CD4-positive, alpha-beta T cell (primary cell): ENCODE measurements around the gene PPP4R3A. TPM values are rescaled to one million over a fixed set of nuclear protein-coding genes. Genes with fewer than 3 reads are reported as not detected.

Source experiments
- ATAC-seq: fragments of 200-7000 bp; cut with Tn5 transposase; one replicate; pipeline ENCODE4 v1.10.0; 2022; ENCODE audit warnings: mild to moderate bottlenecking; ENCODE audit not compliant: poor library complexity
- CTCF ChIA-PET: fragments of 350-600 bp; sonication (Branson Sonifier 250); formaldehyde crosslinking; loops from one replicate; lab custom pipeline; 2021; ENCODE audit warnings: antibody characterized with exemption, inconsistent platforms; lab: Charles Lee
- POLR2A ChIA-PET: fragments of 350-600 bp; sonication (Branson Sonifier 250); formaldehyde crosslinking; loops from one replicate; lab custom pipeline; 2021; ENCODE audit warnings: antibody characterized with exemption, inconsistent platforms; lab: Charles Lee
- DNase-seq, 14 experiments: peaks; one replicate each; pipeline ENCODE4 v3.0.0-alpha.2; 2013 to 2020; ENCODE audit warnings: mixed read lengths in 2 of 14
- H3K27ac ChIP-seq, 2 donors: one replicate each; pipeline versions ENCODE4 v1.5.1 to v1.7.0; 2013; ENCODE audit warnings: low read length in 2 of 2, low read depth in 1 of 2, mild to moderate bottlenecking in 1 of 2
- H3K27me3 ChIP-seq, 2 experiments: 1 replicate in 1 of 2; 2 replicates in 1 of 2; pipeline versions ENCODE4 v1.6.1 to v1.7.0; 2013; ENCODE audit warnings: low read length in 2 of 2, control low read depth in 1 of 2, mild to moderate bottlenecking in 1 of 2, moderate library complexity in 1 of 2; ENCODE audit not compliant: insufficient read depth in 2 of 2, control insufficient read depth in 1 of 2
- H3K36me3 ChIP-seq: one replicate; pipeline ENCODE4 v1.6.1; 2013; ENCODE audit warnings: low read length, control low read depth; ENCODE audit not compliant: insufficient read depth
- H3K4me1 ChIP-seq: one replicate; pipeline ENCODE4 v1.6.1; 2013; ENCODE audit warnings: low read length, control low read depth; ENCODE audit not compliant: insufficient read depth
- H3K4me3 ChIP-seq: one replicate; pipeline ENCODE4 v1.5.1; 2013; ENCODE audit warnings: mild to moderate bottlenecking, low read length, moderate library complexity
- H3K9me3 ChIP-seq, 2 experiments: 1 replicate in 1 of 2; 2 replicates in 1 of 2; pipeline versions ENCODE4 v1.6.1 to v1.7.0; 2013; ENCODE audit warnings: low read length in 2 of 2, mild to moderate bottlenecking in 2 of 2, control low read depth in 1 of 2, moderate library complexity in 1 of 2; ENCODE audit not compliant: control insufficient read depth in 1 of 2, insufficient read depth in 1 of 2
- H3K27ac Mint-ChIP-seq: one replicate; pipeline ENCODE4 v1.8.0; 2020; ENCODE audit warnings: mixed read lengths
- H3K27me3 Mint-ChIP-seq: one replicate; pipeline ENCODE4 v1.8.0; 2021; ENCODE audit warnings: mixed read lengths
- H3K36me3 Mint-ChIP-seq: one replicate; pipeline ENCODE4 v1.8.0; 2021; ENCODE audit warnings: low read depth, mixed read lengths
- H3K4me1 Mint-ChIP-seq: one replicate; pipeline ENCODE4 v1.8.0; 2021; ENCODE audit warnings: low read depth, mixed read lengths
- H3K4me3 Mint-ChIP-seq: one replicate; pipeline ENCODE4 v1.8.0; 2020; ENCODE audit warnings: mild to moderate bottlenecking, mixed read lengths
- H3K9me3 Mint-ChIP-seq: one replicate; pipeline ENCODE4 v1.8.0; 2020; ENCODE audit warnings: mixed read lengths
- CTCF ChIP-seq: fragments of 200-600 bp; IDR thresholded peaks from one replicate; pipeline ENCODE4 v1.8.0; 2022; ENCODE audit warnings: antibody characterized with exemption, mild to moderate bottlenecking
- intact Hi-C, 2 experiments: fragments of 100-400 bp; cut with DNase I in 1 of 2; cut with micrococcal nuclease in 1 of 2; formaldehyde crosslinking; loops; one replicate each; pipeline versions ENCODE4 v1.15.1 to v1.9.0; 2023 to 2025; cut with DNase I, micrococcal nuclease
- polyA plus RNA-seq, 2 donors: library from polyadenylated mRNA; unstranded; fragments of 120-200 nt; gene quantifications; one replicate each; pipeline ENCODE4 v1.2.1, GENCODE V29; 2013
- total RNA-seq, 174 experiments: library from RNA in 2 of 174; stranded (reverse) in 2 of 174; gene quantifications; one replicate each; pipeline ENCODE4 v1.2.3 and lab custom pipeline; 2021 to 2026

PPP4R3A gene
- total RNA-seq (100 to 1,000 TPM; 189 to 205 TPM), total RNA-seq (lab: John Stamatoyannopoulos, UW) (191 to 477 (median 281) reads per million in 172 experiments)
- 119 TPM for polyA plus RNA-seq (2013, experiment 1 of 2)
- 143 TPM for polyA plus RNA-seq (2013, experiment 2 of 2)

GRCh38 chr14:91510171-91511042 is at the start of gene PPP4R3A:
PPP4R3A (minus strand) TSS chr14:91510310; CDS start chr14:91509647, 663 bp downstream.
- H3K27me3 ChIP-seq, result no peaks in the 10 kb centered on the region
- Mint-ChIP-seq H3K27ac (peak within 1 kb of the TSS; percentile 100), H3K27me3 (no peaks in the 10 kb centered on the region), H3K4me1 (peaks cover 44% of the 10 kb centered on the region), H3K4me3 (peak within 1 kb of the TSS; percentile 100), H3K9me3 (no peaks in the 10 kb centered on the region), H3K36me3 (peaks cover 48% of the 10 kb centered on the region)
- ATAC-seq (peak; percentile 85), DNase-seq (peak; percentile 82 to 98 (median 90))
- H3K4me1 ChIP-seq, result peaks cover 23% of the 10 kb centered on the region
- peaks cover 9% of the 10 kb centered on the region for H3K36me3 ChIP-seq
- peak within 1 kb of the TSS; percentile 90 for H3K4me3 ChIP-seq
- TF ChIP-seq CTCF, result no peak
- no peaks in the 10 kb centered on the region for H3K9me3 ChIP-seq
- ChIA-PET POLR2A (interaction anchor here (0.6 to 2.5 kb wide), 26 partner anchors 9 to 1113 kb away, joined by 3 to 17 read pairs (median 4); partner anchors contain the start of genes ATXN3, CALM1, CPSF2 and GPR68), CTCF (no interaction called here)
- H3K27ac ChIP-seq, result peak within 1 kb of the TSS; percentile 99
- intact Hi-C loops, result loop anchor here (1.0 to 5.0 kb wide), 6 partner anchors 187 to 1282 kb away; partner anchors contain the start of genes GOLGA5 (in 1 of the 2) and TRIP11 (in 1 of the 2)

GRCh38 chr14:91555531-91555930 is 45.4 kb upstream of the PPP4R3A start:
- Mint-ChIP-seq H3K36me3 (no peaks in the 10 kb centered on the region), H3K27me3 (no peaks in the 10 kb centered on the region), H3K4me1 (no peaks in the 10 kb centered on the region), H3K9me3 (peaks cover 4% of the 10 kb centered on the region), H3K4me3 (no peak overlapping the region), H3K27ac (no peak overlapping the region)
- no peaks in the 10 kb centered on the region for H3K4me1 ChIP-seq
- no peak for TF ChIP-seq CTCF
- no peaks in the 10 kb centered on the region for H3K36me3 ChIP-seq
- ChIA-PET POLR2A (no interaction called here), CTCF (no interaction called here)
- no peak overlapping the region for H3K4me3 ChIP-seq
- no peak for DNase-seq
- H3K27me3 ChIP-seq, result no peaks in the 10 kb centered on the region
- no peak overlapping the region for H3K27ac ChIP-seq
- no peaks in the 10 kb centered on the region for H3K9me3 ChIP-seq
- no peak for ATAC-seq
- intact Hi-C loops, result no loop called here

GRCh38 chr14:91554535-91555332 is 44.6 kb upstream of the PPP4R3A start:
- Mint-ChIP-seq H3K4me1 (no peaks in the 10 kb centered on the region), H3K9me3 (peaks cover 4% of the 10 kb centered on the region), H3K4me3 (no peak overlapping the region), H3K27me3 (no peaks in the 10 kb centered on the region), H3K36me3 (no peaks in the 10 kb centered on the region), H3K27ac (no peak overlapping the region)
- POLR2A ChIA-PET, result no interaction called here
- no peaks in the 10 kb centered on the region for H3K27me3 ChIP-seq
- H3K4me3 ChIP-seq, result no peak overlapping the region
- CTCF ChIA-PET, result no interaction called here
- H3K9me3 ChIP-seq, result no peaks in the 10 kb centered on the region
- no peak for DNase-seq
- no peak for TF ChIP-seq CTCF
- intact Hi-C loops, result no loop called here
- no peak overlapping the region for H3K27ac ChIP-seq
- ATAC-seq, result no peak
- H3K4me1 ChIP-seq, result no peaks in the 10 kb centered on the region
- no peaks in the 10 kb centered on the region for H3K36me3 ChIP-seq
